ENCODE results near the gene GDPD3. TPM values are rescaled to one million over a fixed set of nuclear protein-coding genes. Genes with fewer than 3 reads are reported as not detected.
A peak's percentile ranks its signal among the peaks of the same experiment; 100 is the strongest.
"Not testable (repeated sequence)": the region's sequence is repeated elsewhere in the genome, so short reads cannot be mapped to it uniquely, and the experiment has no call there.

The GDPD3 gene
- total RNA-seq, 1 donor from 2014 or later: 0.15 TPM

GRCh38 chr16:30124985-30125379 is 11.6 kb upstream of the GDPD3 start:
- DNase-seq (ENCODE audit: low read depth): no peak

DNA sequence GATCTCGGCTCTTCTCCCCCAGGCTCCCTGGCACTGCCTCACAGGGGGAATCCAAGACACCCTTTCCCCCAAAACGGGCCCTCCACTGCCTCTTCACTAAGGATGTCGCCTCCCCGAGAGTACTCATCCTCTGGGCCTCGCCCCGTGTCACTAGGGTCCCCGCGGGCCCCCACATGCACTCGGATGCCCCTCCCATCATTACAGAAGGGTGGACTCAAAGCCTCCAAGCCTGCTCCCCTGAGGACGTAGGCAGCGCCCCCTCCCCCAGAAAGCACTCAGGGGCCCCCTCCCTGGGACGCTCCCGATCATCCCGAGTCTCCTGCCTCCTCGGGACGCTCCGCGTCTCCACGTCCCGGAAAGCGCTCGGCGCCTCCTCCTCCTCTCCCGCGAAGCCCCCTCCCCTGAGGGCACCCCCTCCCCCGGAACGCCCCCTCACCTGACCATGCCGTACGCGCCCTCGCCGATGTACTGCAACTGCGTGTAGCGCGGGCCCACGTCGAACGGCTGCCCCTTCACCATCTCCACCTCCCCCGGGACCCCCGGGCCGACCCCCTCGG is 9.3 kb upstream of the GDPD3 start:
- DNase-seq (ENCODE audit: low read depth): no peak

DNA sequence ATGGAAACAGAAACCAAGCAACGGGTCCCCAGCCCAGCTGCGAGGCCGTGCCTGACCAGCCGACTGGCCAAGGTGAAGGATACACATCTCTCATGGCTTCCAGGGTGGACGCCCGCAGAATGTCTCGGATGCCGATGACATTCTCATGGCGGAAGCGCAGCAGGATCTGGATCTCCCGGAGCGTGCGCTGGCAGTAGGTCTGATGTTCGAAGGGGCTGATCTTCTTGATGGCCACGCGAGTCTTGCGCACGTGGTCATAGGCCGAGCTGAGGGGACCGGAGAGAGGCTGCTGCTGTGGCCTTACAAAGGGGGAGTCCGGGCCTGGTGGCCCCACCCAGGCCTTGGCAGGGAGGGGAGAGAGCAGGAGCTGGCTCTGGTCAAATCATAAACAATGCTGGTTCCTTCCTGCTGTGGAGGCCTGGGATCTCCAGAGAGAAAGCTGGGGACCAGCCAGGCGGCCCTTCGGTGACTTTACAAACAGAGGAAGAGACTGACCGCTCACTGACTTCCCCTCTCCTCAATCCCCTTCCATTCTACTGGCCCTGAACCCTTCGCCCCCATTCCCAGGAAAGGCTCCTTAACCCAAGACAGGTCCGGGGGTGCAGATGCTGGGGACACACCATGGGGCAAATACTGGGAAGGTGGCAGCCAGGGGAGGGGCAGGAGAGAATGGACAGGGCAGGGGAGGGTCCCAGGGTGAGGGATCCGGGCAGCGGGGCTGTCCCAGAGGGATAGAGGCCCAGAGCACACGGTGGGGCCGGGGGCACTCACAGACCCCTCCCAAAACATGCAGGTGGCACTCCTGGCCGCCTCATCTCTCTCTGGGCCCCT is 8.6 kb upstream of the GDPD3 start:
- DNase-seq (ENCODE audit: low read depth): no peak

DNA sequence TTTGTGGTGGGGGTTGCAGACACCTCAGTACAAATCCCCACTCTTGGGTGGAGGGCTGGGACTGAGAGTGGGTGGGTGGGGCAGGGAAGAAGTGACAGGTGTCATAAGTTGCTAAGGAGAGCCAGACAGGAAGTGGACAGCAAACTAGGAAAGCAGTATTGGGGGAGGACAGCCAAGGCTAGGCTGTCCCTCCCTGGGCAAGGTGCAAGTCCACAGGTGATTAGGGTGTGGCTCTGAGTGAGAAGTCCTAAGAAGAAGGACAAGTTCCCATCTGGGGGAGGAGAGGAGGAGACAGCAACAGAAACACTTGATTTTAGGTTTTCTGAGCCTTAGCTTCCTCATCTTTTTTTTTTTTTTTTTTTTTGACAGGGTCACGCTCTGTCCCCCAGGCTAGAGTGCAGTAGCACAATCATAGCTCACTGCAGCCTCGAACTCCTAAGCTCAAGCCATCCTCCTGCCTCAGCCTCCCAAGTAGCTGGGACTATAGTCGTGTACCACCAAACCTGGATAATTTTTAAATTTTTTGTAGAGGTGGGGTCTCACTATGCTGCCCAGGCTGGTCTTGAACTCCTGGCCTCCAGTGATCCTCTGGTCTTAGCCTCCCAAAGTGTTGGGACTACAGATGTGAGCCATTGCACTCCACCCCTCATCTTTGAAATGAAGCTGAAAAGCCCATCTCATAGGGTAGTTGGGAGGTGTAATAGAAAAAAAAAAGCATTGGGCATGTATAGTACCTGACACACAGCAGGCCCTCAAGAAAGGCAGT is 7.2 kb upstream of the GDPD3 start:
- no peak for DNase-seq (ENCODE audit: low read depth)

- DNase-seq (ENCODE audit: low read depth): no peak
Observed at GRCh38 chr16:30119428-30119827, 6.1 kb upstream of the GDPD3 start.

DNA sequence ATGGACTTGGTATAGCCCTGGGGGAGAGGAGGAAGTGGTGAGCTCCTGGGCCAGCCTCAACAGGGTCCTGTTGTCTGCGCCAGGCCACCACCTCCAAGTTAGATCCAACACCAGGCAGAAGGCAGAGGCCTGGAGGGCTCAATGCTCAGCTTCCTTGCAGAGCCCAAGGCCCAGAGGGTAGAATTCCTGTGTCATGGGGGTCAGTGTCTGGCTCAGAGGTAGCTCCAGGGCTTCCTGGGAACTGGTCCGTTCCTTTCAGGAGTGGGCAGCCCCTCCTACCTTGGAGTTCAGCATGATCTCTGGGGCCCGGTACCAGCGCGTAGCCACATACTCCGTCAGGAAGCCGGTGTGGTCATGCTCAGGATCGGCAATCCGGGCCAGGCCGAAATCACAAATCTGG is 4.4 kb upstream of the GDPD3 start:
- DNase-seq (ENCODE audit: low read depth): no peak

- no peak for DNase-seq (ENCODE audit: low read depth)
Observed at GRCh38 chr16:30116291-30117207, 3.2 kb upstream of the GDPD3 start.

- no peak for DNase-seq (ENCODE audit: low read depth)
Observed at GRCh38 chr16:30115238-30115637, 1.9 kb upstream of the GDPD3 start.

- not testable (repeated sequence) for DNase-seq (ENCODE audit: low read depth)
Observed at GRCh38 chr16:30114833-30115232, 1.5 kb upstream of the GDPD3 start.

GRCh38 chr16:30114411-30114810 is 1.1 kb upstream of the GDPD3 start:
- DNase-seq (ENCODE audit: low read depth): no peak

DNA sequence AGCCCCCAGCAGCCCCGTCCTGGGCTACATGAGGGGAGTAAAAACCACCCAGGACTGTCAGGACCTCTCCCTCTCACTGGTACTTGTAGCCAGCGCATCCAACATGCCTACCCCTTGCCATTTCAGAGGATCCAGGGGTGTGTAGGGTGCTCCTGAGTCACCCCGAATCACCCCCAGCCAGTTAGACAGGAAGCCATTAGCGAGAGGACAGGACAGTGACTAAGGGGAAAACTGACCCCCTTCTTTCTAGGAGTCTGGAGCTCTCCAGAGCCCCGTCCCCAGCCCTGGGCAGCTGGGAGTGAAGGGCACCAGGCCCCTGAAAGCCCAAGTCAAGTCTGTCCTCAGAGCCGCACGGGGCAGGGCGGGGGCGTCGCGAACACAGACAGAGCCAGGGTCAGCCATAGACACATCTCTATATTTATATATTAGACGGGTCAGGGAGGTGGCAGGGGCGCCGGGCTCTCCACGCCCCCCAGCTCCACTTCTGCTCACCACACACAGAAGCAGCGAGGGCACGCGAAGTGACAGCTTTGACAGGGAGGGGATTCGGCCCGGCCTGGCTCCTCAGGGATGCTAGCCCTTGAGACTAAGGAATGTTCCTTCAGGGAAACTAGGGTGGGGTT is 485 bp upstream of the GDPD3 start:
- no peak for DNase-seq (ENCODE audit: low read depth)

- DNase-seq (ENCODE audit: low read depth): peak; percentile 23
Observed at GRCh38 chr16:30112197-30113030, 923 bp downstream of the GDPD3 start.

GRCh38 chr16:30110661-30111060 is 2.7 kb downstream of the GDPD3 start:
- no peak for DNase-seq (ENCODE audit: low read depth)

- DNase-seq (ENCODE audit: low read depth): no peak
Observed at GRCh38 chr16:30108059-30108850, 5.1 kb downstream of the GDPD3 start.

GRCh38 chr16:30104492-30104891 is 8.8 kb downstream of the GDPD3 start:
- no peak for DNase-seq (ENCODE audit: low read depth)

DNA sequence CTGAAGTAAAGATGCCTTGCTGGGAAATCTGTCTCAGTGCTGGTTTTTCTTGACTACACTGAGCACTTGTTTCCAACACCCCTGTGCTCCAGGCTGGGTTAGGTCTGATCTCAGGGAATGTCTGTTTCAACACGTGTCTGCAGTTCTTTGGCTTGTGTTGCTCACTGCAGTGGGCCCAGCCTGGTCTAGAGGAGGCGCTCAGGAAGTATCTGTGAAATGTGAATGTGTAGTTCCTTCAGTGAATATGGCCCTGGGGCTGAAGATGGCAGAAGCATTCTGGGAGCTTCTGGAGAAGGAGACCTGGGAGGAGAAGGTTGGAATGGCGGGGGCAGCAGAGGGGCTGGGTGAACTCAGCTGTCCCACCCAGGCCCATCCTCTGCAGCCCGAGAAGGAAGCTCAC is 9.2 kb downstream of the GDPD3 start:
- DNase-seq (ENCODE audit: low read depth): no peak

DNA sequence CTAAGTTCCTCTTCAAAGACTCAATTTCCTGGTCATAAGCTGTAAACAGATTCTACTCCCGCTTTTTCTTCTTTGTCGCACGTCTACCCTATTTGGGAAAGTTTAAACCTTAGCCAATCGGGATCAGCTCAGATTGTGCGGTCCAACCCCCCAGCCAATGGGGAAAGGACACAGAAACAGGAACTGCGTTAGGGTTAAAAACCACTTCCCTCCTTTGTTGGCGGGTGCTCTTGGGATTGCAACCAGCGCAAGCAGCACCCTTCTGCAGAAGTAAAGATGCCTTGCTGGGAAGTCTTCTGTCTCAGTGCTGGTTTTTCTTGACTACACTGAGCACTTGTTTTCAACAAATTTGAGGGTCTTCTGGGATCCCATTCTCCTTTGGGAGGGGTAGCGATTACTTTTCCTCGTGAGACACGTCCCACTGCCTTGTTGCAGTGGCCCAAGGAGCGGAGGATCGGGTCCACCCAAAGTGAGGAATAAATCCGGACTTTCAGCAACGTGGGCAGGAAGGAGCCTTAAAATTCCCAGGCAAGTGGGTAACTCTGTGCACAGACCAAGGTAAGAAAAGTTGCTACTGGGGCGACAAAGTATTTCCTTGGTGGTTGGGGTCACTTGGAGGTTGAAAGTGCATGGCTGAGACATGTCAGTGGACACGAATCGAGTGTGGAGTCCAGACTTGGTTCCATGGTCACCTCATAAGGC is 16.3 kb downstream of the GDPD3 start:
- DNase-seq (ENCODE audit: low read depth): no peak

DNA sequence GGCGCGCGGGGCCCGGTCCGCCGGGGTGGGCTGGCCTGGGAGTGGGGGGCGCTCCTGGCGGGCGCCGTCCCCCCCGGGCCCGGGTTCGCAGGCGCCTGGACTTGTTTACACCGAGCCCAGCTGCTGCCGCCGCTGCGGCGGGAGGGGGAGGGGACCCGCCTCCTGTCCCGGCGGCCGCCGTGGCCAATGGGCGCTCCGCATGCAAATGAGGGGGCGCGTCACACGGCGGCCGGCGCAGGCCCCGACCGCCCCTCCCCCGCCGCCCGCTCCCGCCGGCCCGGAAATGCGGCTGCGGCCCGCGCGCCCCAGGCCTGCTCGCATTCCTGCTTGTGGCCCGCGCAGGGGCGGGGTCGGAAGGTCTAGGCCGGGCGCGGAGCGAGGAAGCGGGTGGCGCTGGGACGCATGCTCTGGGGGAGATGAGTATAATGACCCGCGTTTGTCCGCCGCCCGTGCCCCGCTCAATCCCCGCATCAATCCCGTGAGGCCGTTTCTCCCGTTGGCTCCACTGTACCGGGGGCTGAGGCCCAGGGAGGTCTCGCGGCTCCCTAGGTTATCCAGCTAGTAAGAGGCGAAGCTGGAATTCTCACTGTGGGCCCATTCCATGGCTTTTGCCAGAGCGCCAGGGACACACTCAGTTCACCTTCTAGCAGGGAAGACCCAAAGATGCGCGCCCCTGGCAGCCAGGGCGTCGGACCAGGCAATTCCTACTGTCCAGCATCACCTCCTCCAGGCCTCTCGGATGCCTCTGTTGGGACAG is 17.1 kb downstream of the GDPD3 start, which contains the start of gene YPEL3:
TSS of gene YPEL3 (minus strand) at position 109 of the 757 bp plus-strand sequence. CDS start 731 bp downstream, outside the sequence.
- peak; percentile 67 for DNase-seq (ENCODE audit: low read depth)

Measured in renal cortical epithelial cell (primary cell).